Colonic mucosa (tissue), 4 donors: Measurements from ENCODE around the gene ATP7A. TPM values are rescaled to one million over a fixed set of nuclear protein-coding genes. Genes with fewer than 3 reads are reported as not detected.

Experiments
- DNase-seq: peaks from one replicate; pipeline ENCODE4 v3.0.0-alpha.2; 2020
- H3K27ac ChIP-seq: fragments of 200-600 bp; one replicate; pipeline ENCODE4 v1.8.0; 2021
- H3K27me3 ChIP-seq: fragments of 200-600 bp; one replicate; pipeline ENCODE4 v1.8.0; 2021
- H3K36me3 ChIP-seq: fragments of 200-600 bp; one replicate; pipeline ENCODE4 v1.8.0; 2021
- H3K4me1 ChIP-seq: fragments of 200-600 bp; one replicate; pipeline ENCODE4 v1.8.0; 2021; ENCODE audit warnings: mild to moderate bottlenecking
- H3K4me3 ChIP-seq: fragments of 200-600 bp; one replicate; pipeline ENCODE4 v1.8.0; 2021
- H3K9ac ChIP-seq, 2 donors: one replicate each; pipeline ENCODE4 v1.7.0; 2013; ENCODE audit warnings: control low read depth in 2 of 2, low read depth in 2 of 2, low read length in 2 of 2
- H3K9me3 ChIP-seq: fragments of 200-600 bp; one replicate; pipeline ENCODE4 v1.8.0; 2021
- CTCF ChIP-seq: fragments of 200-600 bp; IDR thresholded peaks from one replicate; pipeline ENCODE4 v1.8.0; 2022; ENCODE audit warnings: antibody characterized with exemption, mild to moderate bottlenecking
- intact Hi-C: fragments of 100-400 bp; cut with DNase I; formaldehyde crosslinking; loops from one replicate; pipeline ENCODE4 v1.14.1; 2022
- total RNA-seq, 2 donors: library from RNA; stranded (reverse); fragmentation: NEBNext Ultra II Directional in 1 of 2; extraction: Animal tissue kit (Norgen Biotek cat#: 25700) in 1 of 2; gene quantifications; one replicate each; pipeline ENCODE4 v1.2.1, GENCODE V29; 2021
- donor health status: healthy.
- donor health status: DM: no; HTN: no; CAD: no.
- donor health status: DM: no; HTN: no; CAD: no.

Gene ATP7A
- total RNA-seq, 2 donors from 2014 or later: 8.3 to 11.8 TPM

GRCh38 chrX:78019586-78020483, 109.3 kb downstream of the ATP7A start:
- no peaks in the 10 kb centered on the region for H3K27me3 ChIP-seq
- no peaks in the 10 kb centered on the region for H3K9me3 ChIP-seq
- no peak overlapping the region for H3K27ac ChIP-seq
- DNase-seq: no peak
- no peak overlapping the region for H3K4me3 ChIP-seq
- no peaks in the 10 kb centered on the region for H3K36me3 ChIP-seq
- no peak overlapping the region for H3K9ac ChIP-seq
- intact Hi-C loops: no loop called here
- no peak for TF ChIP-seq CTCF
- no peaks in the 10 kb centered on the region for H3K4me1 ChIP-seq

- Histone ChIP-seq H3K4me1 (no peaks in the 10 kb centered on the region), H3K27ac (no peak overlapping the region), H3K9ac (peak overlapping the region; percentile 9 to 12), H3K36me3 (no peaks in the 10 kb centered on the region), H3K4me3 (no peak overlapping the region), H3K9me3 (no peaks in the 10 kb centered on the region), H3K27me3 (no peaks in the 10 kb centered on the region)
- TF ChIP-seq CTCF: peak; percentile 66
- intact Hi-C loops: loop anchor here (5.0 kb wide), 1 partner anchor 117 kb away; no protein-coding TSS in a partner anchor
- DNase-seq: peak; percentile 77
Observed at GRCh38 chrX:78024349-78025059, 114.0 kb downstream of the ATP7A start.

- TF ChIP-seq CTCF: no peak
- Histone ChIP-seq H3K9me3 (no peaks in the 10 kb centered on the region), H3K4me3 (no peak overlapping the region), H3K4me1 (no peaks in the 10 kb centered on the region), H3K27me3 (no peaks in the 10 kb centered on the region), H3K36me3 (no peaks in the 10 kb centered on the region), H3K27ac (no peak overlapping the region), H3K9ac (no peak overlapping the region)
- intact Hi-C loops: loop anchor here (5.0 kb wide), 1 partner anchor 120 kb away; no protein-coding TSS in a partner anchor
- no peak for DNase-seq
Observed at GRCh38 chrX:78027798-78028197, 117.3 kb downstream of the ATP7A start.

- H3K9me3 ChIP-seq: no peaks in the 10 kb centered on the region
Observed at GRCh38 chrX:78029663-78030062, 119.2 kb downstream of the ATP7A start.

More at GRCh38 chrX:78029663-78030062, 119.2 kb downstream of the ATP7A start:
- Histone ChIP-seq H3K36me3 (no peaks in the 10 kb centered on the region), H3K27ac (no peak overlapping the region), H3K4me3 (no peak overlapping the region), H3K27me3 (no peaks in the 10 kb centered on the region), H3K4me1 (no peaks in the 10 kb centered on the region), H3K9ac (no peak overlapping the region)
- intact Hi-C loops: loop anchor here (5.0 kb wide), 1 partner anchor 122 kb away; no protein-coding TSS in a partner anchor
- DNase-seq: peak; percentile 27
- TF ChIP-seq CTCF: peak; percentile 34
